ENCODE data around the gene AGER.
A peak's percentile ranks its signal among the peaks of the same experiment; 100 is the strongest.

GRCh38 chr6:32154514-32155161, 29.4 kb downstream of the AGER start:
- TF ChIP-seq REST (IDR thresholded peaks at IDR 0.05; ENCODE audit: borderline replicate concordance), result no peak
- TF ChIP-seq CTCF (IDR thresholded peaks at IDR 0.05; ENCODE audit: poor library complexity, severe bottlenecking), result peak; percentile 79
- TF ChIP-seq MXI1 (conservative IDR thresholded peaks at IDR 0.05; ENCODE audit: poor library complexity, severe bottlenecking), result peak; percentile 61
- no peak for TF ChIP-seq EZH2 (IDR thresholded peaks at IDR 0.05; ENCODE audit: borderline replicate concordance, insufficient read depth, low read length, poor library complexity, severe bottlenecking)
- TF ChIP-seq TAF1 (IDR thresholded peaks at IDR 0.05; ENCODE audit: low read depth), result no peak
- peak; percentile 75 for TF ChIP-seq RAD21 (conservative IDR thresholded peaks at IDR 0.05)

Measured in neural cell (in vitro differentiated cells).